NCI-H510A (cell line): ENCODE results near the gene SGK1.
A peak's percentile ranks its signal among the peaks of the same experiment; 100 is the strongest.

Experiments used
- DNase-seq: peaks from one replicate; lab custom pipeline; 2025; lab: John Stamatoyannopoulos, UW

Gene SGK1

GRCh38 chr6:134169871-134170486 lies 147.9 kb downstream of the SGK1 start:
- DNase-seq = no peak

- no peak for DNase-seq
These were observed 149.2 kb downstream of the SGK1 start for GRCh38 chr6:134168590-134169208.

DNA sequence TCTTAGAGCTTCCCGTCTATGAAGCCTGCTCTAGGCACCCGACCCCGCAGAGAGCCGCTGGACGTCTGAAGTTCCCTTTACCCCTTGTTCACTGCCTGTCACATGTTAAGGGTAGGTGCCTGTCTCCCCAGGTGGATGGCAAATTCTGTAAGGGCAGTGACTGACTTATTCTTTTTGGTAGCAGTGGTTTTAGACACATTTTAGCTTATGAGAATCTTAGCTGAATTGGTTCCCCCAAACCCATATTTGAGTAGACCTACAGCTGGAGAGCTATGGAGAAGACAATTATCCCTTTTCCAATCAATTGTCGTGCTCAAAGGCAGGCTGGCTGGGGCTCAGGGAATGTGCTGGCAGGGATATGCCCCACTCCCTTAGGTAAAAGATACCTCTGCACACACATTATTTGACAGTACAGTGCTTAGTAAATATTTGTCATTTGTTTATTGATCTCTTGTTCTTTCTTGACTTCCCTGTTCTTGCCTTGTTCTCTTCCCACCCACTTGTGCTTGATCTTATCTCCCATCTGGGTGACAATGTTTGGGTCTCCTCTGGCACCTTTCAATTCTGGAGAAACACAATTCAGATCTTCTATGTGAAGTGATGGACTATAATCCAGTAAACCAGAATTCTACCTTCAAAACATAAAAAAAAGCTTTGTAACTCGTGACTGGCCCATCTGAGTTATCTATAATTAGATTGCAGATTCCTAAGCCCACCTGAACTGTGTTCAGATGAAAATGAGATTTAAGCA lies 151.2 kb downstream of the SGK1 start:
- DNase-seq = no peak

DNA sequence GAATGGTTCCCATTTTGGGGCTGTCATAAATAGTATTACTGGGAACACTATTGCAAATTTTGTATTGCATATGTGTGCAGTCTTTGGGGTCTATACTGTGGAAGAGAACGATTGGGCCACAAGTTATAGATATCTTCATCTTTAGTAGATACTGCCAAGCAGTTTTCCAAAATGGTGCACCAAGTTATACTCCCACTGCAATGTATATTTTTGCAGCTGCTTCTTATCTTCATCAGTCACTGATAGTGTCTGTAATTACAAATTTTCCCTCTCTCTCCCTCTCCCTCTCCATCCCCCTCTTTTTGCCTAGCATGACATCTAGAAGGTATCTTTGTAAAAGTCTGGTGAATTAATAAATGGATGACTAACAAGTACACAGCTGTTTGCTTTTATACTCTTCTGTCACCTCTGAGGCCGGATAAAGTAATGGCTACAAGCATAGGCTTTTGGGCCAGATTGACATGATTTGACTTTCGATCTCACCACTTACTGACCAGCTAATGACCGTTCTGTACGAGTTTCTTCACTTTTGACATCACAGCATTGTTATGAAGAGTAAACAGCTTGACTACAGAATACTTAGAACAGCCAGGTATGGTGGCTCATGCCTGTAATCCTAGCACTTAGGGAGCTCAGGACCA lies 152.2 kb downstream of the SGK1 start:
- DNase-seq = no peak

- DNase-seq = no peak
These were observed 153.6 kb downstream of the SGK1 start for GRCh38 chr6:134164300-134164699.

GRCh38 chr6:134162932-134163331 lies 155.0 kb downstream of the SGK1 start:
- no peak for DNase-seq

GRCh38 chr6:134161041-134161440 lies 156.9 kb downstream of the SGK1 start:
- no peak for DNase-seq

GRCh38 chr6:134152767-134153485 lies 165.0 kb downstream of the SGK1 start:
- DNase-seq = no peak

DNA sequence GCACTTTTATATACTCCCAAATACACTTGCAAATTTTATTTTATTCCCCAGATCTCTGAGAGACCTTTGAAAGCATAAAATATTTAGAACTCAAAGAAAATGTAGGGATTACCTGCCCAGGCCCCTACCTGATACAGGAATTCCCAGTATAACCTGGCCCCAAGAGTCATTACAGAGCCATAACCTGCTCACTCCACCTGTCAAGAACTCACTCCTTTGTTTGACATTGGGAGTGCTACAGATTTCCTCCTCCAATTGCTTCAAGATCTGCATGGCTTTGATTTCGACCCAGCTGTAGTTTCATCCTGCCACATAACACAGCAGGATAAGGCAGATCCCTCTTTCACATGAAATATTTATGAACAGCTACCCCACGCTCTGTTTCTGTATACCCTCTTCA lies 169.3 kb downstream of the SGK1 start:
- DNase-seq = no peak

DNA sequence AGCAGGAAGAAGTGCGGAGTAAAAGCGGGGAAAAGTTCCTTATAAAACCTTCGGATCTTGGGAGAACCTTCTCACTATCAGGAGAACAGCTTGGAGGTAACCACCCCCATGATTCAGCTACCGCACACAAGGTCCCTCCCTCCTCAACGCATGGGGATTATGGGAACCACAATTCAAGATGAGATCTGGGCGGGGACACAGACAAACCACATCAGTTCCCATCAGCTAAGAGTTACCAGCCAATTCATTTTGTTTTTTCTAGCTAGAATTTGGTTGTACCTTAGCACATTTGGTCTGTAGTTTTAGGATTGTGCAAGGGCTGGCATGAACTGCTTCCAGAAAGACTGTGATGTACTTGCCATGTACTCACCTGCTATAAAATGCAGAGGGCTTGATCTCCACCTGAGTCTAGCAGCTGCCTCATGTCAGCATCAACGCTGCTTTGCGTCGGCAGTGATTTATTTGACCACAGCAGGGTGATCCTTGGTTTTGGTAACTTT lies 170.8 kb downstream of the SGK1 start:
- no peak for DNase-seq

GRCh38 chr6:134146268-134147033 lies 171.5 kb downstream of the SGK1 start:
- no peak for DNase-seq

DNA sequence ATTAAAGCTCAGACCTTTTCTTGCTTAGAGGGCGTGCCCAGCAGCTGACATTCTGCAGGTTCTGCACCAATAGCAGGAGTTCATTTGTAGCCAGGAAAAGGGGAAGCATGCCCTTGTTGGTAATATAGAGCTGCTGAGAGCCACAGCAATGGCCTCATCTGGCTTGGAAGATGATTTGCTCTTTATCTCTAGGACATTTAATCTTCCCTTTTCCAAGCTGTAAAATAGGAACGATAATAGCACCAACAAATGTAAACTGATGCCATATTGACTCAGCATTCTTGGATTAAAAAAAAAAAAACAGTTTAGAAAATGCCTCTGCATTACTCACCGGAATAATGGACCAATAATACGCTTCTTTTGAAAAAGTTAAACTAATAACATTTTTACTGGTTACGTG lies 172.1 kb downstream of the SGK1 start:
- no peak for DNase-seq

- DNase-seq = no peak
These were observed 179.5 kb downstream of the SGK1 start for GRCh38 chr6:134138226-134138975.

GRCh38 chr6:134134654-134135053 lies 183.3 kb downstream of the SGK1 start:
- no peak for DNase-seq

DNA sequence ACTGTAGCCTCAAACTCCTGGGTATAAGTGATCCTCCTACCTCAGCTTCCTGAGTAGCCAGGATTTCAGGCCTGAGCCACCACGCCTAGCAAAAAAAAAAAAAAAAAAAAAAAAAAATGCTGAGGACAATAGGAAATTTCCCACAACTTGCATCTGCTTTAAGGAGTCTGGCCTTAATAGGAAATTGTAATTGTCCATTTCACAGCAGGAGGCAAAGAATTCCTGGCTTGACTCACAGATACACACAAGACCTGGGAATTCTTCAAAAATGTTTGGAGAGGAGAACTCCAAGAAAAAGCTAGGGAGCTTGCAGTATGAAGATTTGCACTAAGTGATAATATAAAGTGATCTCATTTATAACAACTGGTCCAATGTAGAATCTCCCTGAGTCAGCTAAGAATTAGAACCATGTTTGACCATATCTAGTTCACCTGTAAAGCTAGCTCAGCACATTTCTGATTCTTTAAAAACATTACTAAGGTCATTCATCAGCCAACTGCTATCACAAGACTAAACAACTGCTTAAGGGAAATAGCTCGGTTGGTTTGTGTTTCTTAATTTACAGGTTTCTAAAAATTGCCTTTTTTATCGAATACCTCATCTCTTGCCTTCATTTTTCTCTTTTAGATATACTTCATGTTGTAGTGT lies 185.3 kb downstream of the SGK1 start:
- DNase-seq = no peak

DNA sequence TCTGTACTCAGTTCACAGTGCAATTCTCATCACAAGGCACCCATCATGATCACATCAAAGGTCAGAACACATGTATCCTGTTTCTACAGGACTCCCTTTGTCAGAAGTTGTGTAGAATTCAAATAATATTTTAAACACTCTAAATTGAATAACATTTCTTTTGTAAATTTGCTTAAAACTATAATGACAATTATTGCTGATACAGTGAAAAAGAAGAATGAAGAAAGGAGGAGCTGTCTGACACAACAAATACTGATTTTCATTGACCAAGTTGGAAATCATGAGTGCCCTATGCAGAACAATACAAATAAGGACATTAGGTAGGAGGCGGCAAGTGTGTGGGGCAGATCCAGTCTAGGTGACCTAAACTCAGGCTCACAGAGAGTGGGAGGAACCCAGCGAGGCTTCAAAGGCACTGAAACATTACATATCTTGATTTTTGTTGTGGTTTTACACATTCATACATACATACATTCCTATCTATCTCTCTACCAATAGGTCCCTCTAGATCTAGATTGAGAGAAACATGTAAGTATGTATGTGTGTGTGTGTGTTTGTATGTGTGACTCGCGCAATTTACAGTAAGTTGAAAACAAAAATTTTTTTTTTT lies 186.3 kb downstream of the SGK1 start:
- DNase-seq = no peak

- DNase-seq = no peak
These were observed 189.8 kb downstream of the SGK1 start for GRCh38 chr6:134128146-134128545.

DNA sequence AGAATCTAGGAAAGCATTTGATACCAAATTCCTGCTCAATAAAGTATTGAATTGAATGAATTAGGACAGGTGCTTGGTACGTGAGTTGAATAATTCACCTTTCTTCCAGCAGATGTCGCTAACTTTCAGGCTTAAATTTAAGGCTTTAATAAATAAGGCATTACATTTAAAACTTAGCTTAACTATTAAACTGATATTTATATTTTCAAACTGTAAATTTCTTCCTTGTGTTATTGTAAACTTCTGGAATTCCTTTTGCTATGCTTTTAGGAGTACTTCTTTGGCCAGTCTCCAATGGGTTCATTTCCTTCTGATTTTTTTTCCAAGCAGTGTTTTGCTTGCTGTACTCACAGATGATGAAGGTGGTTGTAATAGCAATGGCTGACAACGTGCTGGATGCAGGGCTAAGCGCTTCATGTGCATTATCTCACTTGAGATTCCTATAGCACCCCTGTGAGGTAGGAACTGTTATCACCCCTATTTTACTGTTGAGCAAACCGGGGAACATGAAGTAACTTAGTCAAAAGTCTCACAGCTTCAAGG lies 194.2 kb downstream of the SGK1 start:
- DNase-seq = peak; percentile 23

- no peak for DNase-seq
These were observed 195.1 kb downstream of the SGK1 start for GRCh38 chr6:134122775-134123174.
